NCI-H526 treated with DMSO at 0.1 percent for 48 hours (cell line): ENCODE results near the gene NLRP3.

Experiments used
- DNase-seq: peaks from one replicate; lab custom pipeline; 2025; lab: John Stamatoyannopoulos, UW

NLRP3 gene

DNA sequence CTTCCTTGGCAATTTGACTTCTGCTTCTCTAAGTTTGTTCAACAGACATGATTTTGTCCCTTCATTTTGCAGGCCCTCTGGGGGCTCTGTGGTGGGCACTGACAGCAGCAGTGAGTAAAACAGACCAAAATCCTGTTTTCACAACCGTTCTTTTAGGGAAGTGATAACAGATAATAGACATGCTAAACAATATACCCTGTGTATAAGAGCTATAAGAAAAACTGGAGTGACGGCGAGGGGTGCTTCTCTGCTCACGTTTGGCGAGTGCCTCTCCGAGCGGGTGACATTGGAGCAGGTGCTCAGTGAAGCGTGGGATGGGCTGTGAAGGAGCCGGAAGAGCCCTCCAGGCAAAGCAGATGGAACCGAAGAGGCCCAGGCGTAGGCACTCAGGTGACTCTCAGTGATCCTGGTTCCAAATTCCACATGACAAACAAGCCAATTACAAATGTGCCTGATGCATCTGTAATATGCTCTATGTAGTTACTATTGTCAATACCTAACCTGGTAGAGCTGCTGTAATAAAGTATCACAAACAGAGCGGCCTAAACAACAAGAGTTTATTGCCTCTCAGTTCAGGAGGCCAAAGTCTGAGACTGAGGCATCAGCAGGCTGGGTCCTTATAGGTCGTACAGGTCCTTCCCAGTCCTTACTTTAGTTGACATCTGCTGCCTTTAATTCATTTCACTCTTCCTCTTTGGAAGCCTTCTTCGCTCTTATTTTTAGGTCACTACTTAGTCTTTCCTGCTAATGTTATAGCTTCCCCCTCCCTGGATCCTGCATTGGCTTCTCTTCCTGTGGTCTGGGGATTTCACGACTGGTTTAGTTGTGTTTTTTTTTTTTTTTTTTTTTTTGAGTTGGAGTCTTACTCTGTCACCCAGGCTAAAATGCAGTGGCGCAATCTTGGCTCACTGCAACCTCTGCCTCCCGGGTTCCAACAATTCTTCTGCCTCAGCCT is 21.9 kb downstream of the NLRP3 start:
- DNase-seq: no peak

DNA sequence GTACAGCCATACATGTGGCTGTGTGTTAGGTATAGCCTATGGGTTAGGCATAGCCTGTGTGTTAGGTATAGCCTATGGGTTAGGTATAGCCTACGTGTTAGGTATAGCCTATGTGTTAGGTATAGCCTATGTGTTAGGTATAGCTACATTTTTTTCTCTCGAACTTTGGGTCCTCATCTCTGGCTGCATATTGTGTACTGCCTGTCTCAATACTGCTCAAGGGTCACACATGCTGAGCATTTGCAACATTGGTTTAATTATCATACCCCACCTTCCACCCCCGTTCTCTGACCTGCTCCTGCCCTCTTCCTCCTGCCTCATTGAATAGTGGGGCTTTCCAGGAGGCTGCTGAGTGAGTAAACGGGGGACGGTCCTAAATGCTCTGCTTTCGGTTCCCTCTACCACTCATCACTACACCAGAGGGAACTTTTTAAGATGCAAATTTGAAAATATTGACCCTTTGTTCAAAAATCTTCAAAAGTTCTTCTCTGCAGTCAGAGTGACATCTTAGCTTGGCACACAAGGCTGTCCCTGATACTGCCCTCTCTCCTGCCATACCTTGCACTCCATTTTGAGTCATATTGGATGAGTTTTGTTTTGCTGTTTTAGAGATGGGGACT is 24.1 kb downstream of the NLRP3 start:
- no peak for DNase-seq

DNA sequence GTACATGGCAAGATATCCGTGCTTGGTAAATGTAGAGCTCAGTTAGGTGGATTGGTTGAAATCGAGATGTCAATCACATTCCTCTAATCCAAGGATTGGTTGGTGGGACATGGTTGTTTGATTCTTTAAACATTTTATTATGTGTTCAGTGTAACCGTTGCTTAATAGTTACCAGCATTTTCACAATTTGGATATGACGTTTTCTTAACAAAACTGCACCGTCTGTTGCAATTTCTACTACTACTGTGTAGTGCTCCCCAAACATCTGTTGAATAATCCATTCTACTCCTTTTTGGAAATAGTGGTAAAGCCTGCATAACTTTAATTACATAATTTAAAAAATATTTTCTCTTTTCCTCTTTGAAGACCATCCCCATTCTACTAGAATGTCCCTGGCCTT is 25.6 kb downstream of the NLRP3 start:
- DNase-seq: no peak

DNA sequence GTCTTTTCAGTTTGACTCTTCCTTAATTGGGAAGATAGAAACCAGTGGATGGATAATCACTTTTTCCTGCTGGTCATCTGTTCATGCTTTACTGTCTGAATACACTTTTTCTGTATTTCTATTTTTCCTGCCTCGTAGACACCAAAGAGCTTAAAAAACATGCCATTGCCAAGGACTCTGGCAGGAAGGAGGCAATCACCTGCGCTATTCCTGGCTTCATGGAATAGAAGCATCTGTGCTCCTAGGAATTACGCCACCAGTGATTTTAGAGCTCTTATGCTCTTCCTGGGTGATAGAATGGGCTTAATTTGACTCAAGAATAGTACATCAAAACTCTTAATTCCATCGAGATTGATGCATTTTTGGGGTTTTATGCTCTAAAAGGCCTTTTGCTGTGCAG is 26.2 kb downstream of the NLRP3 start:
- DNase-seq: no peak

DNA sequence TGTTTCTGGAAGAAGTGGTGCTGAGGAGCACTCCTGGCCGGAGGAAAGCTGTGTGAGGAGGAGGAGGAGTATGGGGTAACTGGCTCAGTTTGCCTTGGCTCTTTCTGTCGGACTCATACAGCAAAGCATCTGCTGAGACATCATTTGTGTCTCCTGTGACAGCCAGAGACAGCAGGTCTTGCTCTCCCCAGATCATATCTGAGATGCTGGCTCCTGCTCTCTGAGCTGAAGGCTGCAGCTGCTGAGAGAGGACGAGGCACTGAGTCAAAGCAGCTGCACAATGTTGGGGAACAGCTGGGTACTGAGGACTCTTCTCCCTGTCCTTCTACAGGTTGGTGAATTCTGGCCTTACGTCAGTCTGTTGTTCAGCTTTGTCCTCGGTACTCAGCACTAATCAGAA is 27.7 kb downstream of the NLRP3 start:
- DNase-seq: no peak

DNA sequence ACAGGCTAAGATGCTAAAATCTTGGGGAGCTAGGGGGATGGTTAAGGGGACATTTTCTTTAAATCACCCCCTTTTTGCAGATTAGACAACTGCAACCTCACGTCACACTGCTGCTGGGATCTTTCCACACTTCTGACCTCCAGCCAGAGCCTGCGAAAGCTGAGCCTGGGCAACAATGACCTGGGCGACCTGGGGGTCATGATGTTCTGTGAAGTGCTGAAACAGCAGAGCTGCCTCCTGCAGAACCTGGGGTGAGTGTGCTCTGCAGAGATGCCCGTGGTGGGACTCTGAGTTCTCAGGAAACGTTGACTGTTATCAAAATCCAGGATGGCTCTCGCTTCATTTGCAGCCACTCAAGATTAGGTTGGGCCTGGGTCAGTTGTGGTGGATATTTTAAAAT is 28.6 kb downstream of the NLRP3 start:
- DNase-seq: no peak

DNA sequence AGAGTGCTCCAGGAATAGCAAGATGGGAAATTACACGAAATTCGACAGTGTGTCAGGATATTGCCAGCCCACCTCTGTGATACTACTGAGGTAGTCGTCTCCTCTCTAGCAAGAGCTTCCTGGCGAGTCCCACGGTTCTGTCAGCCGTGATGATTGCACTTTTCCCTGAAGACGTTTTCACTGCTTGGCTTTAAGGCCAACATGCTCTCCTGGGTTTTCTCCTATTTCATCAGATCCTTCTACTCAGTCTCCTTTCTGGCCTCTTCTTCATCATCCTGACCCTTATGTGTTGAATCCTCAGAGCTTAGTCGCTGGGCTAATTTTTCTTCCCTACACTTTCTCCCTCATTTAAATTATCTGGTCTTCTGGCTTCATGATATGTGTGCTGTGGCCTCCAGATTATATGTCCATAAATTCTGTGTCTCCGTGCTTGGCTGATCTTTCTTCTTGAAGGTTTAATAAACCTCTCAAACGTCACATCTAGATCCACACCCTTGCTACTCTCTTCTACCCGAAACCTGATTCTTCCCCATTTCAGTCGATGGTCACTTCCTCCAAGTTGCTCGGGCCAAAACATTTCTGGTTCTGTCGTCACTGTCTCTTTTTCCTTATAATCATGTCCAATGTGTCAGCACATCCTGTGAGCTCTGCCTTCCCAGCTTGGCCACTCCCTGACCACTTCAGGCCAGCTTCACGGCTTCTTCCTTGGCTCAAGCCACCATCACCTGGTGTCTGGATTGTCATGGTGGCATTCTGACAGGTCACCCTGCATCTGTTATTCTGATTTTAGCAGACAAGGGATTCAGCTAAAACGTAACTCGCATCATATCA is 29.8 kb downstream of the NLRP3 start:
- DNase-seq: no peak

DNA sequence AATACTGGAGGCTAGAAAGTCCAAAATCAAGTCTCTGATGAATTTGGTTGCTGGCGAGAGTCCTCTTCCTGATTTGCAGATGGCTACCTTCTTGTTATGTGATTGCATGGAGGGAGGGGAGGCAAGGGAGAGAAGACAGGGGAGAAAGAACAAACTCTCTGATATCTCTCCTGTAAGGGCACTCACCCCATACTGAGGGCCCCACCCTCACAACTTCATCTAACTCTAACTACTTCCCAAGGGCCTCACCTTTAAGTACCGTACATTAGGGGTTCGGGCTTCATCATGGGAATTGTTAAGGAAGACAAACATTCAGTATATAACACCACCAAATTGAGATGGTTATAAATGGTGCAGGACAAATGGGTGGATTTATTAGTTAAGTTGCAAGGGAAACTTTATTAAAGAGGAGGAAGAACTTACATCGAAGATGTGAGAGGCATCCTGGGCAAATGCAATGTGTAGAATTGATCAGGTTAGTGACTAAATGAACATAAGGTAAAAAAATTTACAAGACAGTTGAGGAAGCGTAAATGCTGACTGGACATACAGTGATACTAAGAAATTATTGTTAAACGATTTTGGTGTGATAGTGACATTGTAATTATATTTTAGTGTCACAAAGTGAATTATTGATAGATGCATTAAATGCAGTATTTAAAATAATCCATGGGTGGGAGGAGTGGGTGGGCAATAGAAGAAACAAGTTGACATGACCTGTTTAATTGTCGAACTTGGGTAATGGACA is 31.4 kb downstream of the NLRP3 start:
- DNase-seq: no peak

DNA sequence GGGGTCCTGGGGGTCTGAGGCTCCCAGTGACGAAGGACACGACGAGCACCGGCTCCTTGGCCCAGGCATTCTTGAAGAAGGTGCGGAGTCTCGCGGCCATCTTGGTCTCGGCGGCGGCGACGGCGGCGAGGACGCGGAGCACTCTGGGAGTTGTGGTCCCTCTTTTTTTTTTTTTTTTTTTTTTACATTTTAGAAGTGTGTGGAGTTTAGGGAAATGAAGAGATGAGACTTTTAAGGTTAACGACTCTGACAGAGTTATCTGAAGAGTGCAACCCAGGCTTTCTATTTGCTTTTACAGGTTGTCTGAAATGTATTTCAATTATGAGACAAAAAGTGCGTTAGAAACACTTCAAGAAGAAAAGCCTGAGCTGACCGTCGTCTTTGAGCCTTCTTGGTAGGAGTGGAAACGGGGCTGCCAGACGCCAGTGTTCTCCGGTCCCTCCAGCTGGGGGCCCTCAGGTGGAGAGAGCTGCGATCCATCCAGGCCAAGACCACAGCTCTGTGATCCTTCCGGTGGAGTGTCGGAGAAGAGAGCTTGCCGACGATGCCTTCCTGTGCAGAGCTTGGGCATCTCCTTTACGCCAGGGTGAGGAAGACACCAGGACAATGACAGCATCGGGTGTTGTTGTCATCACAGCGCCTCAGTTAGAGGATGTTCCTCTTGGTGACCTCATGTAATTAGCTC is 32.3 kb downstream of the NLRP3 start:
- no peak for DNase-seq

DNA sequence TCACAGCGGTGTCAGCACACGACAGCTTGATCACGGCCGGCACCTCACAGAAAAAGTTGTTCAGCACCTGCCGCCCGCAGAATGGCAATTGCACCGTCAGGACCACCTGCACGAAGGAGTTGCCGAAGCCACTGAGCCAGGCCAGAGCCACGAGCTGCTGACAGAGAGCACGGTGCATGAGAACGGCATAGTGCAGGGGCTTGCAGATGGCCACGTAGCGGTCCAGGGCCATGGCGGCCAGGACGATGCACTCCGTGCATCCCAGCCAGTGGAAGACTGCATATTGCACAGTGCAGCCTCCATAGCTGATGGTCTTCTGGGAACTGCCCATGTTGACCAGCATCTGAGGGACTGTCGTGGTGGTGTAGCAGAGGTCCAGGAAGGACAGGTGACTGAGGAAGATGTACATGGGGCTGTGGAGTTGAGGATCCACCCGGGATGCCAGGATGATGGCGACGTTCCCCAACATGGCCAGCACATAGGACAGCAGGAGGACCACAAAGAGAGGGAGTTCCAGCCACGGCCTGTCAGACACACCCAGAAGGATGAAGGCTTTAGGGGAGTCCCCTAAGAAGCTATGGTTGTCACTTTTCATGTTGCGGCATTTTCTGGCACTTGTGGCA is 35.5 kb downstream of the NLRP3 start:
- no peak for DNase-seq

DNA sequence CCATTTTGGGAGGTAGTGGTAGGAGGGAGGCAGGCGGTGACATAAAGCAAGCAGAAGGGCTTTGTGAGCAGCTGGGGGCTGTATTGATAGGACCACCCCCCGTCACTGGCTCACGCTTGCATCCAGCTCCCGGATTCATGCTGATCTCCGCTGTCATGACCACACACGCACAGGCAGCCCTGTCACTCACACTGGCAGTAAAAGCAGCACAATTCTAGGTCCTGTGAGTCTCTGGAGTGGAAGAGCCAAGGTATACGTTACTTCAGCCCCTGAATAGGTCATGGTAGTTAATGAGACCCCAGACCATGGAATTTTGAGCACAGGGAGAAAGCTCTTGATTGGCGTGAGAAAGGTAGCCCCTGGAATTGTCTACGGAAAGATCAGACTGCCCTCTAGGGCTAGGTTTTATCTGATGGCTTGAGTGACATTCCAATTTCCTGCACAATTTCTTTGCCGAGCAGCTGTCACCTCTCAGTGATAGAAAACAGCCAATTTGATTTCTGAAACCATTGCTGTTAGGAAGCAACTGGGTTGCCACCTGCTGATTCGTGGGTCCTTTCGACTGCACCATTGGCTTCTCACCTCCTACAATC is 36.6 kb downstream of the NLRP3 start:
- DNase-seq: no peak

DNA sequence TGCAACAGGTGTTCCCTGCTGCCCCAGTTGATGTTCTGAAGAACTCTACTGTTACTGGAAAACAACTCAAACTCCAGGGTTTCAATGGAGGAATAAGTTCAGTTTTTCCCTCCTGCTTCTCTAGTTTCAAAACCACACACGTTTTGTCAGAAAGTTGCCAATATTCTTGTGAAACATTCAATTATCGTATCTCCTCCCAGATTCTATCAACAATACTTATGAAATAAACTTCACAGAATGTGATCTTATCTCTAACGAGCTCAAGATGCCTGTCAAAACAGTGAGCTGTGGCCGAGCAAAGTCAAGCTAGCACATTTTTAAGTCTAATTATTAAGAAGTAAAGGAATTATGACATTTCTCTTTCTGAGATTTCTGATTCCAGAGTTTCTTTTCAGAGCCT is 37.3 kb downstream of the NLRP3 start:
- DNase-seq: no peak

DNA sequence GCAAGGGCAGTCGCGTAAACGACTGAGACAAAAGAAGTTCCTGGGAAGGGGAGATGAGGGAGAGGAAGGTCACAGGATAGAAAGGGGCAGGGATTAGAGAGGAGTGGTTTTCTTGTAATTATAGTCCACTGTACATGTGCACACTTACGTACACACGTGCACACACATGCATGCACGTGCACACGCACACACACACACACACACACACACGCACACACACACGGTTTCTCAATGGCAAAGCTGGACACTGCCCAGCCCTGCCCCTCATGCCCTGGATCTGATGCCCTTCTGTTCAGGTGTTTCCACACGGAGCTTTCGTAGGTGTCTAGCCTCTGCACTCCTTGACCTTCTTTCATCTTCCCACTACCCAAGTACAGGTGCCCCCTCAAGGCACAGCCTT is 38.0 kb downstream of the NLRP3 start:
- no peak for DNase-seq

DNA sequence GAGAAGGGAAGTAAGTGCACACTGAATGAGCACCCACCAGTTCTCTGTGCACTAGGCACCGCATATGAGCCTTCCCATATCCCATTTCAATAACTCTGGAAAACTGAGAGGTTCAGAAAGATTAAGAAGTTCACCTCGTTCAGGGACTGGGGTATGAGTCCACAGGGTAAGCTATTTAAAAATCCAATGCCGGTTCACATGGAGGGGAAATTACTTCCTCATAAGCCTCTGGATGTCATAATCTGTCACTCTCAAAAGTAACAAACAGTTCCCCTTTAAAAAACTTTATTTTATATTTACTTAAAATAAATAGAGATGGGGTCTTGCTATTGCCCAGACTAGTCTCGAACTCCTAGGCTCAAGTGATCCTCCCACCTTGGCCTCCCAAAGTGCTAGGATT is 40.0 kb downstream of the NLRP3 start:
- no peak for DNase-seq

DNA sequence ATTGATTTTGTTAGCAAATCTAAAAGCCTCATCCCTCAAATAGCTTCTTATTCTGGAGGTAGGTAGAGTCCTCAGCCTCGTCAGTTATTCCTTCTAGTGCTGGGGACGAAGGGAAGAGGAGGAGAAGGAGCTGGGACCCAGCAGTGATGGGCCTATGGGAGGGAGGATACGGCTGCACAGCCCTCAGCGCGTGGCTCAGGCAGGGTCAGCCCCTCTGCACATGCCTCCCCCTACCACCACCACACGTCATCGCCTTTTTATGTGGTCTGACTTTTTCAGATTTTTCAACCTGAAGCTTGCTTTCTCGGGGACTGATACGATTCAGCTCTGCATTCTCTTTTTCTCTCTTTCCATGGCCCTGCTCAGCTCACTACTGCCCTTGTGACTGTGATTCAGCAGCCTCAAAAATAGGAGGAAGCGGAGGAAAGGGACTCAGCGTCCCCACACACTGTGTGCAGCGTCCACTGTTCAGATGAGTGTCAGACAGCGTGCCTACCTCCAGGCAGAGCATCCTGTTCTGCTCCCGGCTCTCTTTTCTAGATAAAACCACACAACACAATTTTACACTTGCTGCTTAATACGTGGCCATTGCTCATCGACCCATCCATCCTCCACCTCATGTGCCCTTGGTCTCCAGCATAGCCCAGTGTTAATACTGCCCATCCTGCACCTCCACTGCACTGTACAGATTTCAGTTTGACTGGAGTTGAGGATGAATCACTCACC is 41.1 kb downstream of the NLRP3 start:
- DNase-seq: no peak

DNA sequence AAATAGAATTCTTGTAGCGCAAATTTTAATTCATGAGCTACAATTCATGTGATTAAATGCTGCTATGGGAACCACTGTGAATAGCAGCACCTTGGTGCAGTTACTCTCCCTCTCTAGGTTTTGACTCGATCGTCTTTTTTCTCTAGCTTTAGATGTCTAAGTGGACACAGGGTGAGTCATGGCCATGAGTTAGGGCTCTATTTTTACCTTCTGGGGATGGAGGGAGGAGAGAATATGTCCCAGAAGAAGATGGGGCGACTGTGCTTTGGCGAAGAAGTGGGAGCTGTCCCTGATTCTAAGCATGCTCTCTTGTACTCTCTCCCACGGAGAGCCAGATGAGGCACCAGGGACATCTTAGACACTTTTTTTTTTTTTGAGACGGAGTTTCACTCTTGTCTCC is 43.5 kb downstream of the NLRP3 start:
- DNase-seq: no peak

DNA sequence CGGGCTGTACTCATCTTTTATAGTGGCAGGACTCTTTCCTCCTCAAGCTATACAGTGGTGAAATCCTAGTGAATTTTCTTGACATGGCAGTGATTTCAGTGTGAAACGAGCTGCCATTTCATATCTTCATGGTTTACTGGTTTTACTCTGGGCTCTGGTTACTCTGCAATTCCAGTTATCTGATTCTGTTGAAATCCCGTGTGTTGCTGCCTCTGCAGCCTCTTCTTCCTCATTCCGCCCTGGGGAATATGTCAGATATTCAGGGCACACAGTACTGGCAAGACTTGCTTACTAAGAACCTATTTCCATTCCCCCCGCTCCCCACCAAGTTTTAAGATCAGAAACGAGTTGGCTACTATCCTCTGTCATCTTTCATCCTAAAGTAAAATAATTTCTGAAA is 49.8 kb downstream of the NLRP3 start:
- no peak for DNase-seq

DNA sequence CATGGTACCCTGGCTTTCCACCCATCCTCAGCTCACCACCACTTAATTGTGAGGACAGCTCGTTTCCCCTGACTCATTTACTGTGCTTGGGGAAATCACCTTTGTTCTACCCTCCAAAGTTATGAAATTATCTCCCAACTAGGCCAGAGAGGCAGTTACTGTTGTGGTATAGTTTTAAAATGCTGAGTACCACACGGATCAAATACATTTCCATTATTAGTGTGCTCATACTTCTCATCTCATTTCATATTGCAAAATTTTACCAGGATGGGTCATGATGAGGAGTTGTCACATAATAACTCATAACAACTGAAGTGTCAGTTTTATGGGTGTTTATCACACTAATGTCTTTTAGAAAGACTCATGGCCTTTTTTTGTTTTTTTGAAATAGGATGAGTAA is 51.2 kb downstream of the NLRP3 start:
- no peak for DNase-seq

DNA sequence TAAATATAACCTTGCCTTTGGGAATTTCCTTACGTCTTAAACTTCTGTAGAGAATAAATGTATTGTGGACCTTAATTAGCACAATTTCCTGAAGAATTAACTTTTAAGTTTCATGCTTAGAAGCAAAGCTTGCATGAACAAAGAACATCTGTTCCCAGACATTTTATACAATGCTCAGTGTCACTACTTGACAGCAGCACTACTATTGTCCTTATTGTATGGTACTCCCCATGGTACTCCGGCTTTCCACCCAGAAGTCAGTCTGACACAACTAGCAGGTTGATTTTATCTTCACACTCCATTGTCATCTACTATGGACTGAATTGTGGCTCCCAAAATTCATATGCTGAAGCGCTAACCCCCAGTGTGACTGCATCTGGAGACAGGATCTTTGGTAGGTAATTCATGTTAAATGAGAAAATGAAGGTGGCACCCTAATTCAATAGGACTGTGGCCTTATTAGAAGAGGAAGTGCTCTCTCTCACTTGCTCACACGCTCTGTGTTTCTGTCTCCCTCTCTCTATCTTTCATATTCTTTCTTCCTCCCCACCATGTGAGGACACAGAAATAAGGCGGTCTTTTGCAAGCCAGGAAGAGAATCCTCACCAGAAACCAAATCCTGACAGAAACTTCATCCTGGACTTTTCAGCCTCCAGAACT is 52.6 kb downstream of the NLRP3 start:
- DNase-seq: no peak
